Loucy (cell line): ENCODE data around the gene WDCP.
"Not testable (repeated sequence)": the region's sequence is repeated elsewhere in the genome, so short reads cannot be mapped to it uniquely, and the experiment has no call there.

Source experiments
- EZH2phosphoT487 ChIP-seq: fragments of 200-600 bp; IDR thresholded peaks from 2 replicates; pipeline ENCODE4 v1.6.1; 2018; ENCODE audit warnings: antibody characterized with exemption, mild to moderate bottlenecking, moderate library complexity, borderline replicate concordance
- TF ChIP-seq, protein P1 (sequence below): fragments of 200-600 bp; sonication (generic); conservative IDR thresholded peaks from 2 replicates; pipeline ENCODE4 v1.5.1; 2014; ENCODE audit warnings: mild to moderate bottlenecking, antibody characterized with exemption, low read length

DNA sequence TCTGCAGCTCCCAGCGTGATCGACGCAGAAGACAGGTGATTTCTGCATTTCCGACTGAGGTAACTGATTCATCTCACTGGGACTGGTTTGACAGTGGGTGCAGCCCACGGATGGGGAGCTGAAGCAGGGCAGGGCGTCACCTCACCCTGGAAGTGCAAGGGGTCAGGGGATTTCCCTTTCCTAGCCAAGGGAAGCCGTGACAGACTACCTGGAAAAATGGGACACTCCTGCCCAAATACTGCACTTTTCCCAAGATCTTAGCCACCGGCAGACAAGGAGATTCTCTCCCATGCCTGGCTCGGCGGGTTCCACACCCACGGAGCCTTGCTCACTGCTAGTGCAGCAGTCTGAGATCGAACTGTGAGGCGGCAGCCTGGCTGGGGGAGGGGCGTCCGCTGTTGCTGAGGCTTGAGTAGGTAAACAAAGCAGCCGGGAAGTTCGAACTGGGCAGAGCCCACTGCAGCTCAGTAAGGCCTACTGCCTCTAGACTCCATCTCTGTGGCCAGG, 48.0 kb upstream of the WDCP start:
- TF ChIP-seq, protein P1, sequence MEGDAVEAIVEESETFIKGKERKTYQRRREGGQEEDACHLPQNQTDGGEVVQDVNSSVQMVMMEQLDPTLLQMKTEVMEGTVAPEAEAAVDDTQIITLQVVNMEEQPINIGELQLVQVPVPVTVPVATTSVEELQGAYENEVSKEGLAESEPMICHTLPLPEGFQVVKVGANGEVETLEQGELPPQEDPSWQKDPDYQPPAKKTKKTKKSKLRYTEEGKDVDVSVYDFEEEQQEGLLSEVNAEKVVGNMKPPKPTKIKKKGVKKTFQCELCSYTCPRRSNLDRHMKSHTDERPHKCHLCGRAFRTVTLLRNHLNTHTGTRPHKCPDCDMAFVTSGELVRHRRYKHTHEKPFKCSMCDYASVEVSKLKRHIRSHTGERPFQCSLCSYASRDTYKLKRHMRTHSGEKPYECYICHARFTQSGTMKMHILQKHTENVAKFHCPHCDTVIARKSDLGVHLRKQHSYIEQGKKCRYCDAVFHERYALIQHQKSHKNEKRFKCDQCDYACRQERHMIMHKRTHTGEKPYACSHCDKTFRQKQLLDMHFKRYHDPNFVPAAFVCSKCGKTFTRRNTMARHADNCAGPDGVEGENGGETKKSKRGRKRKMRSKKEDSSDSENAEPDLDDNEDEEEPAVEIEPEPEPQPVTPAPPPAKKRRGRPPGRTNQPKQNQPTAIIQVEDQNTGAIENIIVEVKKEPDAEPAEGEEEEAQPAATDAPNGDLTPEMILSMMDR = not testable (repeated sequence)
- not testable (repeated sequence) for TF ChIP-seq EZH2phosphoT487
